RWPE1 (cell line): ENCODE results near the gene CRIP2.

ENCODE experiments used
- CTCF ChIA-PET: fragments of 350-600 bp; sonication (Branson Sonifier 250); formaldehyde crosslinking; extraction: SDS; loops from one replicate; lab custom pipeline; 2021; lab: Yijun Ruan, JAX
- POLR2A ChIA-PET: fragments of 400-600 bp; formaldehyde crosslinking; extraction: SDS; loops from one replicate; lab custom pipeline; 2020; ENCODE audit warnings: antibody characterized with exemption; ENCODE audit not compliant: low non-redundant PET; lab: Yijun Ruan, JAX
- DNase-seq: peaks from one replicate; pipeline ENCODE4 v3.0.0; 2012; ENCODE audit warnings: low spot score
- H3K27ac ChIP-seq: fragments of 450-650 bp; 2 replicates; pipeline ENCODE4 v1.5.1; 2017
- TF ChIP-seq, protein P1 (sequence below): fragments of 450-650 bp; conservative IDR thresholded peaks from 2 replicates; pipeline ENCODE4 v1.5.1; 2017; ENCODE audit warnings: low read depth, mild to moderate bottlenecking

CRIP2 gene

DNA sequence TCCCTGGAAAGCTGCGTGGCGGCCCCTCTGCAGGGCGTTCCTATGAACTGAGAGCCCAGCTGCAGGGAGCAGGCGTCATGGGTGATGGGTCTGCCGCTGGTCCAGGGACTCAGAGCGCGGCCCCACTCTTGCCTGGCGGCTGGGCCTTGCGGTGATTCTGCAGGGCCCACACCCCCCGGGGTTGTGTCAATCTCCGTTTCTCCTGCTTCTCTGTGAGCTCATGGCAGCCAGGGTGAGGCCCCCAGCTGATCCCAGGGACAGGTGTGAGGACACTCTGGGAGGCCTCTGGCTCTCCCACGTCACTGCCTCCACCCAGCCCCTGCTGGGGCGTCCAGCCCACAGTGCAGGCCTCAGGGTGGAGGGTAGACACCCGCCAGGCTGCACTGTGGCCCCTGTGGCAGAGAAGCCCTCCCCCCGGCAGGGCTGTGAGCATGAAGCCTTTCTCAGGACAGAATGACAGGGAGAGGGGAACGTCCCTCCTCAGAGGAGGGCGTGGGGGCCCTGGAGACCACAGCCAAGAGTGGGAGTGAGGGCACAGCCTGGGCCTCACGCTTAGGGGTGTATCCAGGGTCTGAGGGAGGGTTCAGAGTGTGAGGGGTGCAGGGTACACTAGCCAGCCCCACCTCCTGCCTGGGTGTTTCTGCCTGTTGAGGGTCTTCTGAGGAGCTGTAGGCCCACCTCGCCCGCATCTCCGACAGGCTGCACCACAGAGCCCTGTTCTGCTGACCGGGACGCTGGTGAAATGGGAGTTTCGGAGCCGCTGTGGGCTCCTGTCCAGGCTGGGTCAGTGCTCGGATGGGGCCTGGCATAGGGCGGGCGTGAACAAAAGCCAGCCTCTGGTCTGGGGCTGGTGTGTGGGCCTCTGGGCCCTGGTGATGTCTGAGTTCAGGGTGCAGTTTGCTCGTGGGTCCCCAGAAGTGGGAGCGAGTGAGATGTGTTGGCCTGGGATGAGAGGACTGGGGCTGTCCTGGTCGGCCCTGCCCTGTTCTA is 26.7 kb upstream of the CRIP2 start:
- POLR2A ChIA-PET, result no interaction called here
- TF ChIP-seq, protein P1, sequence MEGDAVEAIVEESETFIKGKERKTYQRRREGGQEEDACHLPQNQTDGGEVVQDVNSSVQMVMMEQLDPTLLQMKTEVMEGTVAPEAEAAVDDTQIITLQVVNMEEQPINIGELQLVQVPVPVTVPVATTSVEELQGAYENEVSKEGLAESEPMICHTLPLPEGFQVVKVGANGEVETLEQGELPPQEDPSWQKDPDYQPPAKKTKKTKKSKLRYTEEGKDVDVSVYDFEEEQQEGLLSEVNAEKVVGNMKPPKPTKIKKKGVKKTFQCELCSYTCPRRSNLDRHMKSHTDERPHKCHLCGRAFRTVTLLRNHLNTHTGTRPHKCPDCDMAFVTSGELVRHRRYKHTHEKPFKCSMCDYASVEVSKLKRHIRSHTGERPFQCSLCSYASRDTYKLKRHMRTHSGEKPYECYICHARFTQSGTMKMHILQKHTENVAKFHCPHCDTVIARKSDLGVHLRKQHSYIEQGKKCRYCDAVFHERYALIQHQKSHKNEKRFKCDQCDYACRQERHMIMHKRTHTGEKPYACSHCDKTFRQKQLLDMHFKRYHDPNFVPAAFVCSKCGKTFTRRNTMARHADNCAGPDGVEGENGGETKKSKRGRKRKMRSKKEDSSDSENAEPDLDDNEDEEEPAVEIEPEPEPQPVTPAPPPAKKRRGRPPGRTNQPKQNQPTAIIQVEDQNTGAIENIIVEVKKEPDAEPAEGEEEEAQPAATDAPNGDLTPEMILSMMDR, result no peak
- peak overlapping the region; percentile 56 for H3K27ac ChIP-seq
- CTCF ChIA-PET, result interaction anchor here (0.5 to 1.4 kb wide), 17 partner anchors 9 to 1337 kb away, joined by 3 to 5 read pairs (median 3); partner anchors contain the start of gene TEDC1
- no peak for DNase-seq

DNA sequence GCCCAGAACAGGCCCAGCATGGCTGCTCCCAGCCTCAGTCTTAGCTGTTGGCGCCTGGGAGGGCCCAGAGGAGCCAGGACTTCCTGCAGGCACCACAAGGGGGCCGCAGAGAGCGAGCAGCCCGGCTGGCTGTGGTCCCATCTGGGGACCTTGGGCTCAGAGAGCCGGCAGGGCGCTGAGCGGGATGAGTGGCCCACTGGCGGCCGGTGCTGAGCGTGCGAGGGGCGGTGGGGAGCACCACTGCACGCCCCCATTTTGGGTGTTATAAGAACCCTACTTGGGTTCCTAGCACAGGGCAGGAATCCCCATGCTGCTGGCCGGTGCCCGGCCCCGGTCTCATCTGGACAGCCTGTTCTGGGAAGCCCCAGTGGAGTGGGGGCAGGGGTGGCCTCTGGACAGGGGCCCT is 25.9 kb upstream of the CRIP2 start:
- POLR2A ChIA-PET, result no interaction called here
- peak overlapping the region; percentile 56 for H3K27ac ChIP-seq
- CTCF ChIA-PET, result interaction anchor here (0.5 to 1.4 kb wide), 16 partner anchors 8 to 1336 kb away, joined by 3 to 5 read pairs (median 3); partner anchors contain the start of gene TEDC1
- peak; percentile 45 for DNase-seq
- TF ChIP-seq, protein P1, result peak; percentile 86

DNA sequence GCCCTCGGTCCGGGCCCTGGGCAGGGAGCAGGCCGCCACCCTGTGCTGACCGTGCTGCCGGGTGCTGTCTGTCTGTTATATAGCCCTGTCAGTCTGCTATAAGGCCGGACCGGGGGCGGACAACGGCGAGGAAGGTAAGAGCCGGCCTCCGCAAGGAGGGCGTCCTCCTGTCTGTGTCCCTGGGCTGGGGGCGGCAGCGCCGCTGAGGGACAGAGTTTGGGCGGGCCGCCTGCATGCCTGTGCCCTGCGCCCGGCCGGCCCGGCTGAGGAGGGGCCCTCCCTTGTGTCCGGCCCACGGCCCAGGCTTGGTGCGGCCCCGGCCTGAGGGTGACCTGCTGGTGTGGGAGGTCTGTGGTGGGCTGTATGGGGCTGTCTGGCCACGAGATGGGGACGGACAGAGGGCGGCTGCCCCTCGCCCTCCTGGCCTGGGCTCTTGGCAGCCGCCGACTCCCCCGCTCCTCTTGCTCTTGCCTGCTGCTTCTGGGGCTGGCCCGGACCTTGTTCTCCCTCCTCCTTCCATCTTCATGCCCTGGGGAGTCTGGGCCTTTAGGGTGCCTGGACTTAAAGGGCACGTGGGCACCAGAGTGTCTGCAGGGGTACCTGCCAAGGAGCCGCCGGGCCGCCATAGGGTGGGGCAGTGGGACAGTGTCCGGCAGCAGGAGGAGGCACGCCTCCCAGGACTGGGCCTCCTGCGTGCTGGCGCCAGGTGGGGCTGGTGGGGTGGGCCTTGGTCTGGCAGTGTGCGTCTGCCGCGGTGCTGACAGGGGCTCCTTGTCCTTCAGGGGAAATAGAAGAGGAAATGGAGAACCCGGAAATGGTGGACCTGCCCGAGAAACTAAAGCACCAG is 25.1 kb upstream of the CRIP2 start:
- TF ChIP-seq, protein P1, result no peak
- POLR2A ChIA-PET, result no interaction called here
- CTCF ChIA-PET, result interaction anchor here (0.7 to 1.1 kb wide), 2 partner anchors 8 to 31 kb away, joined by 3 read pairs; no protein-coding TSS in a partner anchor
- peak overlapping the region; percentile 56 for H3K27ac ChIP-seq
- no peak for DNase-seq

DNA sequence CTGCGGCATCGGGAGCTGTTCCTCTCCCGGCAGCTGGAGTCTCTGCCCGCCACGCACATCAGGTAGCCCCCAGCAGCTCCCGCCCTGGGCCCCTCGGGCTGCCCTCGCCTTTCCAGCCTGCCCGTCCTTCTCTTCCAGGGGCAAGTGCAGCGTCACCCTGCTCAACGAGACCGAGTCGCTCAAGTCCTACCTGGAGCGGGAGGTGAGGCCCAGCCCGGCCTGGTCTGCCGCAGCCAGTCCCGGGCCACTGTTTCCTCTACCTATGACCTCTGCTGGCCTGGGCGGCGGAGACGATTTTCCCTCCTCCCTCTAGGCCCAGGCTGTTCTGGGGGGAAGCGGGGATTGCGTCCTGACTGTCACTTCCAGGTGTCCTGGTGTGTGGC is 24.5 kb upstream of the CRIP2 start:
- DNase-seq, result no peak
- ChIA-PET POLR2A (no interaction called here), CTCF (interaction anchor here (0.7 kb wide), 1 partner anchor 30 kb away, joined by 3 read pairs; no protein-coding TSS in a partner anchor)
- TF ChIP-seq, protein P1, result no peak
- peak overlapping the region; percentile 56 for H3K27ac ChIP-seq

DNA sequence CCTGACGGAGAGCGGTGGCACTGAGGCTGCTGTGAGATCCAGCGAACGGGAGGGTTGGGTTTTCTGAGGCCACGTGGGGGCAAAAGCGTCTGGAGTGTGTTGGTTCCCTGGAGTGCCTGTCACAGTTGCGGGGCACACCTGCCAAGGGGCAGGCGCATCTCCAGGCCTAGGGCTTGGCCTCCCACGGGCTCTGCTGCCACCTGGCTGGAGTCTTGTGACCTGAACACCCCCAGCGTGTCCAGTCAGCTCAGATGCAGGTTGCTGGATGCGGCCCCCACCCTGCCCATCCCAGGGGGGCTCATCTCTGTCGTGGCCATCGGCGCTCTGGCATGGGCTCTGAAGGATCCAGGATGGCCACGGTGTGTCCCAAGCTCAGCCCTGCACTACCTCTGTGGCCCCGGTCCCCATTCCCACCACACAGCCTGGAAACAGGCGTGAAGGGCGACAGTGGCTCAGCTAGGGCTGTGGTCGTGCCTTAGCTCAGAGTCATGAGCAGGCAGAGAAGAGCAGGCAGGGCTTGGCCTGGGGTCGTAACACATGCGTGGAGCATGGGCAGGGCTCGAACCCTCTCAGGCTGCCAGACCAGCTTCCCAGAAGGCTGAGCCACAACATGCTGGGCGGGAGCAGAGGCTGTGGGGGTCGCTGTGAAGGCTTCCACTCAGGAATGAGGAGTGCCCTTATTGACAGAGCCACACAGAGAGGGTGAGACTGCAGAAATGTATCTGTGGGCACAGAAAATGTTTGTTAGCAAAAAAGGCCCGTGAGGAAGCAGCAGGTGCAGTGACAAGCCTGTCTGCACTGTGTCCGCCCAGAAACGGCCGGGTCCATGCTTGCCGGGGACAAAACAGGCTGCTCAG is 23.5 kb upstream of the CRIP2 start:
- ChIA-PET POLR2A (interaction anchor here (0.7 kb wide), 1 partner anchor 23 kb away, joined by 8 read pairs; no protein-coding TSS in a partner anchor), CTCF (interaction anchor here (1.1 kb wide), 1 partner anchor 30 kb away, joined by 3 read pairs; no protein-coding TSS in a partner anchor)
- H3K27ac ChIP-seq, result peak overlapping the region; percentile 34
- no peak for DNase-seq
- TF ChIP-seq, protein P1, result no peak
